Measurements from ENCODE around the gene ARFRP1. TPM values are rescaled to one million over a fixed set of nuclear protein-coding genes. Genes with fewer than 3 reads are reported as not detected.

The ARFRP1 gene
- total and polyA plus RNA-seq, 2 of the 13 experiments (the other 11 are each of a cell fraction or from before 2014, with no cell fraction given), result 32.0 to 51.1 TPM

- TF ChIP-seq XRCC5 (optimal IDR thresholded peaks at IDR 0.05; ENCODE audit: low read length), result peak; percentile 67
- TF ChIP-seq ZNF256 (CRISPR knock-in tag; conservative IDR thresholded peaks at IDR 0.05), result no peak
- no peak for TF ChIP-seq ZBTB39 (CRISPR knock-in tag; IDR thresholded peaks at IDR 0.05)
- TF ChIP-seq, protein P1, sequence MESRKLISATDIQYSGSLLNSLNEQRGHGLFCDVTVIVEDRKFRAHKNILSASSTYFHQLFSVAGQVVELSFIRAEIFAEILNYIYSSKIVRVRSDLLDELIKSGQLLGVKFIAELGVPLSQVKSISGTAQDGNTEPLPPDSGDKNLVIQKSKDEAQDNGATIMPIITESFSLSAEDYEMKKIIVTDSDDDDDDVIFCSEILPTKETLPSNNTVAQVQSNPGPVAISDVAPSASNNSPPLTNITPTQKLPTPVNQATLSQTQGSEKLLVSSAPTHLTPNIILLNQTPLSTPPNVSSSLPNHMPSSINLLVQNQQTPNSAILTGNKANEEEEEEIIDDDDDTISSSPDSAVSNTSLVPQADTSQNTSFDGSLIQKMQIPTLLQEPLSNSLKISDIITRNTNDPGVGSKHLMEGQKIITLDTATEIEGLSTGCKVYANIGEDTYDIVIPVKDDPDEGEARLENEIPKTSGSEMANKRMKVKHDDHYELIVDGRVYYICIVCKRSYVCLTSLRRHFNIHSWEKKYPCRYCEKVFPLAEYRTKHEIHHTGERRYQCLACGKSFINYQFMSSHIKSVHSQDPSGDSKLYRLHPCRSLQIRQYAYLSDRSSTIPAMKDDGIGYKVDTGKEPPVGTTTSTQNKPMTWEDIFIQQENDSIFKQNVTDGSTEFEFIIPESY (CRISPR knock-in tag; IDR thresholded peaks at IDR 0.05), result peak; percentile 17
- TF ChIP-seq ZNF598 (CRISPR knock-in tag; IDR thresholded peaks at IDR 0.05; ENCODE audit: borderline replicate concordance), result peak; percentile 71; the same call in 1 of the 2 replicates
- TF ChIP-seq, protein P2, sequence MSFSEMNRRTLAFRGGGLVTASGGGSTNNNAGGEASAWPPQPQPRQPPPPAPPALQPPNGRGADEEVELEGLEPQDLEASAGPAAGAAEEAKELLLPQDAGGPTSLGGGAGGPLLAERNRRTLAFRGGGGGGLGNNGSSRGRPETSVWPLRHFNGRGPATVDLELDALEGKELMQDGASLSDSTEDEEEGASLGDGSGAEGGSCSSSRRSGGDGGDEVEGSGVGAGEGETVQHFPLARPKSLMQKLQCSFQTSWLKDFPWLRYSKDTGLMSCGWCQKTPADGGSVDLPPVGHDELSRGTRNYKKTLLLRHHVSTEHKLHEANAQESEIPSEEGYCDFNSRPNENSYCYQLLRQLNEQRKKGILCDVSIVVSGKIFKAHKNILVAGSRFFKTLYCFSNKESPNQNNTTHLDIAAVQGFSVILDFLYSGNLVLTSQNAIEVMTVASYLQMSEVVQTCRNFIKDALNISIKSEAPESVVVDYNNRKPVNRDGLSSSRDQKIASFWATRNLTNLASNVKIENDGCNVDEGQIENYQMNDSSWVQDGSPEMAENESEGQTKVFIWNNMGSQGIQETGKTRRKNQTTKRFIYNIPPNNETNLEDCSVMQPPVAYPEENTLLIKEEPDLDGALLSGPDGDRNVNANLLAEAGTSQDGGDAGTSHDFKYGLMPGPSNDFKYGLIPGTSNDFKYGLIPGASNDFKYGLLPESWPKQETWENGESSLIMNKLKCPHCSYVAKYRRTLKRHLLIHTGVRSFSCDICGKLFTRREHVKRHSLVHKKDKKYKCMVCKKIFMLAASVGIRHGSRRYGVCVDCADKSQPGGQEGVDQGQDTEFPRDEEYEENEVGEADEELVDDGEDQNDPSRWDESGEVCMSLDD (CRISPR knock-in tag; IDR thresholded peaks at IDR 0.05; ENCODE audit: borderline replicate concordance), result 0 out of 2 replicates have a peak, but pooled peaks have one; percentile 27
- TF ChIP-seq ZNF451 (CRISPR knock-in tag; IDR thresholded peaks at IDR 0.05), result no peak; the same call in 1 of the 2 replicates
- TF ChIP-seq, protein P3, sequence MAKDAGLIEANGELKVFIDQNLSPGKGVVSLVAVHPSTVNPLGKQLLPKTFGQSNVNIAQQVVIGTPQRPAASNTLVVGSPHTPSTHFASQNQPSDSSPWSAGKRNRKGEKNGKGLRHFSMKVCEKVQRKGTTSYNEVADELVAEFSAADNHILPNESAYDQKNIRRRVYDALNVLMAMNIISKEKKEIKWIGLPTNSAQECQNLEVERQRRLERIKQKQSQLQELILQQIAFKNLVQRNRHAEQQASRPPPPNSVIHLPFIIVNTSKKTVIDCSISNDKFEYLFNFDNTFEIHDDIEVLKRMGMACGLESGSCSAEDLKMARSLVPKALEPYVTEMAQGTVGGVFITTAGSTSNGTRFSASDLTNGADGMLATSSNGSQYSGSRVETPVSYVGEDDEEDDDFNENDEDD (CRISPR knock-in tag; IDR thresholded peaks at IDR 0.05; ENCODE audit: borderline replicate concordance), result no peak
- no peak for TF ChIP-seq LBX2 (CRISPR knock-in tag; IDR thresholded peaks at IDR 0.05; ENCODE audit: borderline replicate concordance)
- TF ChIP-seq ZNF616 (CRISPR knock-in tag; IDR thresholded peaks at IDR 0.05; ENCODE audit: low read depth), result peak; percentile 18; the same call in 1 of the 2 replicates
- TF ChIP-seq HDAC1 (CRISPR knock-in tag; IDR thresholded peaks at IDR 0.05), result no peak
- TF ChIP-seq TBX2 (CRISPR knock-in tag; IDR thresholded peaks at IDR 0.05; ENCODE audit: borderline replicate concordance), result peak; percentile 58; the same call in 1 of the 2 replicates
- TF ChIP-seq ZNF704 (CRISPR knock-in tag; IDR thresholded peaks at IDR 0.05; ENCODE audit: borderline replicate concordance), result no peak
- TF ChIP-seq ASH2L (IDR thresholded peaks at IDR 0.05; ENCODE audit: insufficient read length, low read depth, low read length), result no peak
- no peak for TF ChIP-seq ZNF558 (CRISPR knock-in tag; IDR thresholded peaks at IDR 0.05; ENCODE audit: borderline replicate concordance)
- no peak; the same call in 1 of the 2 replicates for TF ChIP-seq FOXO1 (CRISPR knock-in tag; IDR thresholded peaks at IDR 0.05)
- no peak for TF ChIP-seq MTA3 (CRISPR knock-in tag; IDR thresholded peaks at IDR 0.05)
- no peak for TF ChIP-seq ZNF207 (IDR thresholded peaks at IDR 0.05; ENCODE audit: borderline replicate concordance)
Measured at GRCh38 chr20:63736893-63737694, 29.3 kb upstream of the ARFRP1 start (continued).
